ENCODE measurements around the gene TPMT. TPM values are rescaled to one million over a fixed set of nuclear protein-coding genes. Genes with fewer than 3 reads are reported as not detected.

The TPMT gene
- total RNA-seq, 5 donors from 2014 or later (not counting 1 experiment from before 2014, with no cell fraction given): 4.2 to 6.5 (median 5.5) TPM

DNA sequence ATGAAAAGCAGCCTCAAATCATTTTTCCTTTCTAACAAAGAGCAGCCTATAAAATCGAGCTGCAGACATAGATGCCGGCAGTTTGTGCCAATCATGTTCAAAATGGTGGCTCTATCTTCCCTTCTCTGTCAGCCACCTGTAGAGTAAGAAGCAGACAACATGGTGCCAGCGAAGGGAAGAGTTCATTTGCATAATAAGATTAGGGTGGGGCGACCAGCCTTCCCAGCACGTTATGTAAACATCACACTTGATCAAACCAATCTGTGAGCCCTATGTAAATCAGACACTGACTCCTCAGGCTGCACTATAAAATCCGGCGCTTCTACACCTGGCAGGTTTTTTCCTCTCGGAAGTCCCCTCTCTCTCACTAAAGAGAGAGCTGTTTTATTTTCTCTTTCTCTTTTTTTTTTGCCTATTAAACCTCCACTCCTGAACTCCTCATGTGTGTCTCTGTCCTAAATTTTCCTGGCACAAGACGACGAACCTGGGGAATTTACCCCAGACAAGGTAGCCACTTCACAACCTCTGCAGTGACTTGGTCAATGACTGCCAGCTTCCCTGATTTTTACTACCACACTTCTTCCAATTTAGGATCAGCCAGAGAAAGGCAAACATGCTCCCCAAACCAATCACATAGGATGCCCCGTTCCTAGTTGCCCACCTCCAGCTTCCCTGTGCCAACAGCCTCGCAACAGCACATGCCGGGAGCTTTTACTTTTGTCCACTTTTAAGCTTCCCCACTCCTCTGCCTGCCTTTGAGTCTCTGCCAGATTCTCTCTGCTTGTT, 12.9 kb downstream of the TPMT start:
- H3K36me3 Mint-ChIP-seq: peaks cover 49% of the 10 kb centered on the region
- WGBS (ENCODE audit: insufficient coverage): 95% methylated on average over 7 of the region's 13 CpGs
- peaks cover 12 to 62% of the 10 kb centered on the region in 2 donors for H3K36me3 ChIP-seq (ENCODE audit: control insufficient read depth in 2 of 2, extremely low read depth in 1 of 2, insufficient read depth in 1 of 2, low read length in 1 of 2)
- POLR2A ChIA-PET: no interaction called here
- no peaks in the 10 kb centered on the region for H3K4me1 Mint-ChIP-seq
- no peaks in the 10 kb centered on the region for H3K9me3 Mint-ChIP-seq
- no peak overlapping the region for H3K4me3 Mint-ChIP-seq
- DNase-seq (no peak), ATAC-seq (replicated peaks in 1 of 4) (no peak)
- H3K9me3 ChIP-seq: no peaks in the 10 kb centered on the region
- no peaks in the 10 kb centered on the region for H3K27me3 ChIP-seq (replicated peaks in 1 of 2; ENCODE audit: control insufficient read depth in 2 of 2, extremely low read depth in 1 of 2, insufficient read depth in 2 of 2, low read length in 1 of 2)
- H3K27ac Mint-ChIP-seq: no peak overlapping the region
- H3K4me3 ChIP-seq (ENCODE audit: control insufficient read depth in 1 of 2, extremely low read depth in 1 of 2, low read length in 1 of 2): no peak overlapping the region
- CTCF ChIA-PET: no interaction called here
- no peak overlapping the region for H3K27ac ChIP-seq (ENCODE audit: low read length)
- no peaks in the 10 kb centered on the region for H3K27me3 Mint-ChIP-seq
- H3K4me1 ChIP-seq (ENCODE audit: control insufficient read depth in 1 of 2, extremely low read depth in 1 of 2, insufficient read depth in 2 of 2, low read length in 2 of 2): no peaks in the 10 kb centered on the region

DNA sequence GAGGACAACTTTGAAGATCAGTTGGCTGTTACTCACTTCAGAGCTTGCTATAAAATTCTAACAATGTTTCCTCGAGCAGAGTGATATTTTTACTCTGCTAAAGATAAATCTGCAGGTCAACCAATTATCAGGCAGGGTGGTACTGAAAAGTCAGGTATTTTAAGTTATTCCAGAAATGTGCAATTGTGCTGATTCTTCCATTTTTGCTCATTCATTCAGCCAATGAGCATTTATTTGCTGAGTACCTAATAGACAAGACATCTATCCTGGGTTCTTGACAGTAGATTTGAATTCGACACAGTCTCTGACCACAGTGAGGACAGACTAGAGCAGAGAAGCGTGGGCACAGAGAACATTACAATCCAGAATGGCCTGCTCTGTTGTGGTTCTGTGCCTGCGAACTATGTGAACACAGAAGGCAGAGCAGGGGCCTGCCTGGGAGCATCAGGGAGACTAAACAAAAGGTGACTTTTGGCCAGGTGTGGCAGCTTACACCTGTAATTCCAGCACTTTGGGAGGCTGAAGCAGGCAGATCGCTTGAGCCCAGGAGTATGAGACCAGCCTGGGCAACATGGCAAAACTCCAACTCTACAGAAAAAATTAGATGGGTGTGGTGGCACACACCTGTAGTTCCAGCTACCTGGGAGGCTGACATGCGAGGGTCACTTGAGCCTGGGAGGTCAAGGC, 14.8 kb downstream of the TPMT start:
- H3K9me3 ChIP-seq: no peaks in the 10 kb centered on the region
- no peak overlapping the region for H3K4me3 ChIP-seq (ENCODE audit: control insufficient read depth in 1 of 2, extremely low read depth in 1 of 2, low read length in 1 of 2)
- POLR2A ChIA-PET: no interaction called here
- H3K4me3 Mint-ChIP-seq: no peak overlapping the region
- peaks cover 52% of the 10 kb centered on the region for H3K36me3 Mint-ChIP-seq
- no peaks in the 10 kb centered on the region for H3K27me3 Mint-ChIP-seq
- CTCF ChIA-PET: no interaction called here
- DNase-seq (no peak), ATAC-seq (replicated peaks in 1 of 4) (no peak)
- peaks cover 18 to 50% of the 10 kb centered on the region in 2 donors for H3K36me3 ChIP-seq (ENCODE audit: control insufficient read depth in 2 of 2, extremely low read depth in 1 of 2, insufficient read depth in 1 of 2, low read length in 1 of 2)
- H3K27me3 ChIP-seq (replicated peaks in 1 of 2; ENCODE audit: control insufficient read depth in 2 of 2, extremely low read depth in 1 of 2, insufficient read depth in 2 of 2, low read length in 1 of 2): no peaks in the 10 kb centered on the region
- WGBS (ENCODE audit: insufficient coverage): 98% methylated on average over 4 of the region's 6 CpGs
- no peaks in the 10 kb centered on the region for H3K9me3 Mint-ChIP-seq
- no peak overlapping the region for H3K27ac Mint-ChIP-seq
- no peak overlapping the region for H3K27ac ChIP-seq (ENCODE audit: low read length)
- H3K4me1 Mint-ChIP-seq: peaks cover 1 to 4% (median 2%) of the 10 kb centered on the region in 3 donors
- H3K4me1 ChIP-seq (ENCODE audit: control insufficient read depth in 1 of 2, extremely low read depth in 1 of 2, insufficient read depth in 2 of 2, low read length in 2 of 2): no peaks in the 10 kb centered on the region

GRCh38 chr6:18138906-18139305, 16.0 kb downstream of the TPMT start:
- Histone ChIP-seq H3K4me1 (ENCODE audit: control insufficient read depth in 1 of 2, extremely low read depth in 1 of 2, insufficient read depth in 2 of 2, low read length in 2 of 2) (no peaks in the 10 kb centered on the region), H3K36me3 (ENCODE audit: control insufficient read depth in 2 of 2, extremely low read depth in 1 of 2, insufficient read depth in 1 of 2, low read length in 1 of 2) (peaks cover 23 to 55% of the 10 kb centered on the region in 2 donors), H3K4me3 (ENCODE audit: control insufficient read depth in 1 of 2, extremely low read depth in 1 of 2, low read length in 1 of 2) (no peak overlapping the region), H3K27me3 (replicated peaks in 1 of 2; ENCODE audit: control insufficient read depth in 2 of 2, extremely low read depth in 1 of 2, insufficient read depth in 2 of 2, low read length in 1 of 2) (no peaks in the 10 kb centered on the region), H3K9me3 (no peaks in the 10 kb centered on the region), H3K27ac (ENCODE audit: low read length) (no peak overlapping the region)
- peaks cover 5 to 11% (median 9%) of the 10 kb centered on the region in 3 donors for H3K4me1 Mint-ChIP-seq
- WGBS (ENCODE audit: insufficient coverage): 93% methylated on average over 2 of the region's 5 CpGs
- CTCF ChIA-PET: interaction anchor here in 1 of 2 donors (0.5 kb wide), 1 partner anchor 33 kb away, joined by 3 read pairs; no protein-coding TSS in a partner anchor
- H3K4me3 Mint-ChIP-seq: no peak overlapping the region
- ATAC-seq (replicated peaks in 1 of 4) (no peak), DNase-seq (no peak)
- H3K27ac Mint-ChIP-seq: no peak overlapping the region
- H3K36me3 Mint-ChIP-seq: peaks cover 54% of the 10 kb centered on the region
- no peaks in the 10 kb centered on the region for H3K9me3 Mint-ChIP-seq
- H3K27me3 Mint-ChIP-seq: no peaks in the 10 kb centered on the region
- POLR2A ChIA-PET: no interaction called here

DNA sequence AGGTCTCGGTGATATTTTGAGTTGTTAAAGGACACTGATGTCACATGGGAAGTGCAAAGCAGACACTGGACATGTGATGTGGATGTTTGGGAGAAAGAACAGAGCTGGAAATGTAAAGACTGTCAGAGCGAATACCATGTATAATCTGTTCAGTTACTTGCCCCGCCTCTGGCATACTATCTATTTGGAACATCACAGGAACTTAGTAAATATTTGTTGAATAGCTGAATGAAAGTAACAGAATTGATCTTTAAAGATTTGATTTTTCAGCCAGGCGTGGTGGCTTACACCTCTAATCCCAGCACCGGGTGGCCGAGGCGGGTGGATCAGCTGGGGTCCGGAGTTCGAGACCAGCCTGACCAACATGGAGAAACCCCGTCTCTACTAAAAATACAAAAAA, 18.6 kb downstream of the TPMT start:
- peaks cover 5 to 11% (median 9%) of the 10 kb centered on the region in 3 donors for H3K4me1 Mint-ChIP-seq
- H3K9me3 Mint-ChIP-seq: no peaks in the 10 kb centered on the region
- no peaks in the 10 kb centered on the region for H3K27me3 ChIP-seq (replicated peaks in 1 of 2; ENCODE audit: control insufficient read depth in 2 of 2, extremely low read depth in 1 of 2, insufficient read depth in 2 of 2, low read length in 1 of 2)
- ChIA-PET POLR2A (no interaction called here), CTCF (no interaction called here)
- H3K36me3 Mint-ChIP-seq: peaks cover 48% of the 10 kb centered on the region
- H3K27me3 Mint-ChIP-seq: no peaks in the 10 kb centered on the region
- H3K4me3 Mint-ChIP-seq: no peak overlapping the region
- peaks cover 23 to 40% of the 10 kb centered on the region in 2 donors for H3K36me3 ChIP-seq (ENCODE audit: control insufficient read depth in 2 of 2, extremely low read depth in 1 of 2, insufficient read depth in 1 of 2, low read length in 1 of 2)
- no peak overlapping the region for H3K27ac ChIP-seq (ENCODE audit: low read length)
- ATAC-seq (replicated peaks in 1 of 4): no peak
- H3K4me3 ChIP-seq (ENCODE audit: control insufficient read depth in 1 of 2, extremely low read depth in 1 of 2, low read length in 1 of 2): no peak overlapping the region
- 98% methylated on average over 7 of the region's 10 CpGs for WGBS (ENCODE audit: insufficient coverage)
- H3K27ac Mint-ChIP-seq: no peak overlapping the region
- no peak for DNase-seq
- H3K9me3 ChIP-seq: no peaks in the 10 kb centered on the region
- no peaks in the 10 kb centered on the region for H3K4me1 ChIP-seq (ENCODE audit: control insufficient read depth in 1 of 2, extremely low read depth in 1 of 2, insufficient read depth in 2 of 2, low read length in 2 of 2)

DNA sequence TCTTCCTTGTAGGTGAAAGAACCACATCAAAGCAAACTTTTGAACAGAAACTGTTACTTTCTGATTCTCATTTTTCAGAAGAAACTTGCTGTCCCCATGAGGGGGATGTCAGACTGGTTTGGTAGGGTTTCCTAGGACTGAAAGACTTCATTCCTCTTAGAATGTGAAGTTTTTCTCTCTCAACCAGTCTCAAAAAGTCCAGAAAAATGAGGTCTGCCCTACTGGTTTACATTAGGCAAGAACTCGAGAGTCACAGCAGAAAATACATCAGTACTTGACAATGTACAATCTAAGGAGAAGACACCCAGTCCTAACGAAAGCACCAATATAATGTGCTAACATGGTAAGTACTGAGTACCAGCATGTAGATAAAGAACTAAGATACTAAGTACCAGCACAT, 19.7 kb downstream of the TPMT start:
- peaks cover 42% of the 10 kb centered on the region for H3K36me3 Mint-ChIP-seq
- Histone ChIP-seq H3K9me3 (no peaks in the 10 kb centered on the region), H3K36me3 (ENCODE audit: control insufficient read depth in 2 of 2, extremely low read depth in 1 of 2, insufficient read depth in 1 of 2, low read length in 1 of 2) (peaks cover 15 to 32% of the 10 kb centered on the region in 2 donors), H3K4me3 (ENCODE audit: control insufficient read depth in 1 of 2, extremely low read depth in 1 of 2, low read length in 1 of 2) (no peak overlapping the region), H3K27me3 (replicated peaks in 1 of 2; ENCODE audit: control insufficient read depth in 2 of 2, extremely low read depth in 1 of 2, insufficient read depth in 2 of 2, low read length in 1 of 2) (no peaks in the 10 kb centered on the region), H3K27ac (ENCODE audit: low read length) (no peak overlapping the region), H3K4me1 (ENCODE audit: control insufficient read depth in 1 of 2, extremely low read depth in 1 of 2, insufficient read depth in 2 of 2, low read length in 2 of 2) (no peaks in the 10 kb centered on the region)
- no peak overlapping the region for H3K4me3 Mint-ChIP-seq
- peaks cover 5 to 11% (median 9%) of the 10 kb centered on the region in 3 donors for H3K4me1 Mint-ChIP-seq
- no peak overlapping the region for H3K27ac Mint-ChIP-seq
- no peaks in the 10 kb centered on the region for H3K9me3 Mint-ChIP-seq
- H3K27me3 Mint-ChIP-seq: no peaks in the 10 kb centered on the region
- no CpG with 5 or more reads among the region's 2 CpGs for WGBS (ENCODE audit: insufficient coverage)
- CTCF ChIA-PET: no interaction called here
- ATAC-seq (replicated peaks in 1 of 4): no peak
- no peak for DNase-seq
- POLR2A ChIA-PET: no interaction called here

GRCh38 chr6:18132346-18132745, 22.5 kb downstream of the TPMT start:
- Histone ChIP-seq H3K4me1 (ENCODE audit: control insufficient read depth in 1 of 2, extremely low read depth in 1 of 2, insufficient read depth in 2 of 2, low read length in 2 of 2) (no peaks in the 10 kb centered on the region), H3K27ac (ENCODE audit: low read length) (no peak overlapping the region), H3K4me3 (ENCODE audit: control insufficient read depth in 1 of 2, extremely low read depth in 1 of 2, low read length in 1 of 2) (no peak overlapping the region), H3K27me3 (replicated peaks in 1 of 2; ENCODE audit: control insufficient read depth in 2 of 2, extremely low read depth in 1 of 2, insufficient read depth in 2 of 2, low read length in 1 of 2) (no peaks in the 10 kb centered on the region), H3K36me3 (ENCODE audit: control insufficient read depth in 2 of 2, extremely low read depth in 1 of 2, insufficient read depth in 1 of 2, low read length in 1 of 2) (peaks cover 11 to 16% of the 10 kb centered on the region in 2 donors), H3K9me3 (no peaks in the 10 kb centered on the region)
- Mint-ChIP-seq H3K36me3 (peaks cover 45% of the 10 kb centered on the region), H3K4me3 (no peak overlapping the region), H3K9me3 (no peaks in the 10 kb centered on the region), H3K27ac (no peak overlapping the region), H3K27me3 (no peaks in the 10 kb centered on the region), H3K4me1 (peaks cover 5 to 11% (median 9%) of the 10 kb centered on the region in 3 donors)
- WGBS (ENCODE audit: insufficient coverage): 100% methylated on average over 1 of the region's 3 CpGs
- POLR2A ChIA-PET: no interaction called here
- ATAC-seq (replicated peaks in 1 of 4) (no peak), DNase-seq (no peak)
- CTCF ChIA-PET: no interaction called here
